H7 (cell line): ENCODE measurements around the gene COMP. TPM values are rescaled to one million over a fixed set of nuclear protein-coding genes. Genes with fewer than 3 reads are reported as not detected.
"Not testable (repeated sequence)": the region's sequence is repeated elsewhere in the genome, so short reads cannot be mapped to it uniquely, and the experiment has no call there.

Experiments
- DNase-seq: peaks from one replicate; pipeline ENCODE4 v3.0.0; 2012
- H3K27me3 ChIP-seq: 2 replicates; pipeline ENCODE4 v1.6.0; 2011; ENCODE audit warnings: mild to moderate bottlenecking, low read length; ENCODE audit not compliant: control insufficient read depth, insufficient read depth
- H3K36me3 ChIP-seq: replicated peaks from 2 replicates; pipeline ENCODE4 v1.5.1; 2011; ENCODE audit warnings: low read length; ENCODE audit not compliant: control insufficient read depth, insufficient read depth
- H3K4me3 ChIP-seq: 2 replicates; pipeline ENCODE4 v1.5.1; 2011; ENCODE audit warnings: low read depth, mild to moderate bottlenecking, control low read depth, low read length, moderate library complexity; ENCODE audit not compliant: insufficient read depth
- total RNA-seq: library from RNA; depleted of rRNA; stranded (reverse); fragments of >200 nt; shearing (Covaris generic); gene quantifications from 2 replicates; pipeline ENCODE4 v1.2.3, GENCODE V29; 2014; rRNA removed

The COMP gene
- not detected in 2 replicates for total RNA-seq

GRCh38 chr19:18790566-18791314, at the start of gene COMP:
COMP (minus strand) TSS chr19:18791305; CDS start chr19:18791269, 36 bp downstream.
- Histone ChIP-seq H3K36me3 (no peaks in the 10 kb centered on the region), H3K4me3 (peak within 1 kb of the TSS; percentile 28; the same call in 1 of the 2 replicates), H3K27me3 (peaks cover 87% of the 10 kb centered on the region)
- DNase-seq = peak; percentile 76

- DNase-seq = peak; percentile 71
- Histone ChIP-seq H3K36me3 (peaks cover 4% of the 10 kb centered on the region), H3K4me3 (no peak overlapping the region), H3K27me3 (no peaks in the 10 kb centered on the region)
These were observed 49.5 kb upstream of the COMP start for GRCh38 chr19:18840288-18841267.

- peak; percentile 76 for DNase-seq
- Histone ChIP-seq H3K4me3 (no peak overlapping the region), H3K36me3 (peaks cover 4% of the 10 kb centered on the region), H3K27me3 (no peaks in the 10 kb centered on the region)
These were observed 48.6 kb upstream of the COMP start for GRCh38 chr19:18839465-18840287.

GRCh38 chr19:18834644-18834984, 43.5 kb upstream of the COMP start:
- H3K4me3 ChIP-seq = no peak overlapping the region
- DNase-seq = no peak
- H3K36me3 ChIP-seq = peaks cover 4% of the 10 kb centered on the region
- peaks cover 1% of the 10 kb centered on the region; the same call in 1 of the 2 replicates for H3K27me3 ChIP-seq

- Histone ChIP-seq H3K4me3 (peak overlapping the region; percentile 18; the same call in 1 of the 2 replicates), H3K36me3 (peaks cover 4% of the 10 kb centered on the region), H3K27me3 (peaks cover 1% of the 10 kb centered on the region; the same call in 1 of the 2 replicates)
- peak; percentile 41 for DNase-seq
These were observed 42.9 kb upstream of the COMP start for GRCh38 chr19:18833849-18834643.

- H3K4me3 ChIP-seq = peak overlapping the region; percentile 85
- DNase-seq = no peak
- H3K36me3 ChIP-seq = peaks cover 4% of the 10 kb centered on the region
- peaks cover 1% of the 10 kb centered on the region; the same call in 1 of the 2 replicates for H3K27me3 ChIP-seq
These were observed 42.0 kb upstream of the COMP start for GRCh38 chr19:18833141-18833476.

- Histone ChIP-seq H3K4me3 (peak overlapping the region; percentile 85), H3K27me3 (peaks cover 1% of the 10 kb centered on the region; the same call in 1 of the 2 replicates), H3K36me3 (peaks cover under 1% of the 10 kb centered on the region)
- DNase-seq = peak; percentile 85
These were observed 41.4 kb upstream of the COMP start for GRCh38 chr19:18832306-18833140.

GRCh38 chr19:18831524-18832305, 40.6 kb upstream of the COMP start, which contains the start of gene UPF1:
UPF1 (plus strand) TSS chr19:18831959; CDS start chr19:18832210, 251 bp downstream.
- Histone ChIP-seq H3K36me3 (no peaks in the 10 kb centered on the region), H3K4me3 (peak within 1 kb of the TSS; percentile 85), H3K27me3 (peaks cover 1% of the 10 kb centered on the region; the same call in 1 of the 2 replicates)
- DNase-seq = peak; percentile 98

- Histone ChIP-seq H3K27me3 (peaks cover 1% of the 10 kb centered on the region; the same call in 1 of the 2 replicates), H3K4me3 (no peak overlapping the region), H3K36me3 (no peaks in the 10 kb centered on the region)
- DNase-seq = no peak
These were observed 39.4 kb upstream of the COMP start for GRCh38 chr19:18830488-18830887.

- Histone ChIP-seq H3K36me3 (no peaks in the 10 kb centered on the region), H3K4me3 (no peak overlapping the region), H3K27me3 (peaks cover 1% of the 10 kb centered on the region; the same call in 1 of the 2 replicates)
- DNase-seq = no peak
These were observed 37.7 kb upstream of the COMP start for GRCh38 chr19:18828786-18829185.

- Histone ChIP-seq H3K27me3 (no peaks in the 10 kb centered on the region), H3K36me3 (no peaks in the 10 kb centered on the region), H3K4me3 (no peak overlapping the region)
- DNase-seq = no peak
These were observed 26.5 kb upstream of the COMP start for GRCh38 chr19:18817574-18817973.

GRCh38 chr19:18816645-18817044, 25.5 kb upstream of the COMP start:
- not testable (repeated sequence) for H3K27me3 ChIP-seq, DNase-seq, H3K36me3 ChIP-seq, H3K4me3 ChIP-seq
